Memory B cell (primary cell): ENCODE measurements around the gene TRMT10C.
A peak's percentile ranks its signal among the peaks of the same experiment; 100 is the strongest.

Experiments
- ATAC-seq: fragments of 150-1000 bp; cut with Tn5 transposase; 2 replicates; pipeline ENCODE4 v1.10.0; 2021; ENCODE audit warnings: low read depth, mild to moderate bottlenecking, moderate library complexity
- DNase-seq, 2 donors: peaks; one replicate each; pipeline ENCODE4 v3.0.0; 2022; ENCODE audit warnings: low spot score in 2 of 2
- H3K27ac Mint-ChIP-seq: one replicate; pipeline ENCODE4 v1.8.0; 2022; ENCODE audit warnings: mild to moderate bottlenecking, moderate library complexity, mixed read lengths
- H3K27me3 Mint-ChIP-seq: one replicate; pipeline ENCODE4 v1.8.0; 2022; ENCODE audit warnings: mixed read lengths
- H3K36me3 Mint-ChIP-seq: one replicate; pipeline ENCODE4 v1.8.0; 2022; ENCODE audit warnings: mild to moderate bottlenecking, mixed read lengths
- H3K4me1 Mint-ChIP-seq: one replicate; pipeline ENCODE4 v1.8.0; 2022; ENCODE audit warnings: mixed read lengths
- H3K4me3 Mint-ChIP-seq: one replicate; pipeline ENCODE4 v1.8.0; 2022; ENCODE audit warnings: mild to moderate bottlenecking, moderate library complexity, mixed read lengths
- H3K9me3 Mint-ChIP-seq: one replicate; pipeline ENCODE4 v1.8.0; 2022; ENCODE audit warnings: mixed read lengths

Gene TRMT10C

DNA sequence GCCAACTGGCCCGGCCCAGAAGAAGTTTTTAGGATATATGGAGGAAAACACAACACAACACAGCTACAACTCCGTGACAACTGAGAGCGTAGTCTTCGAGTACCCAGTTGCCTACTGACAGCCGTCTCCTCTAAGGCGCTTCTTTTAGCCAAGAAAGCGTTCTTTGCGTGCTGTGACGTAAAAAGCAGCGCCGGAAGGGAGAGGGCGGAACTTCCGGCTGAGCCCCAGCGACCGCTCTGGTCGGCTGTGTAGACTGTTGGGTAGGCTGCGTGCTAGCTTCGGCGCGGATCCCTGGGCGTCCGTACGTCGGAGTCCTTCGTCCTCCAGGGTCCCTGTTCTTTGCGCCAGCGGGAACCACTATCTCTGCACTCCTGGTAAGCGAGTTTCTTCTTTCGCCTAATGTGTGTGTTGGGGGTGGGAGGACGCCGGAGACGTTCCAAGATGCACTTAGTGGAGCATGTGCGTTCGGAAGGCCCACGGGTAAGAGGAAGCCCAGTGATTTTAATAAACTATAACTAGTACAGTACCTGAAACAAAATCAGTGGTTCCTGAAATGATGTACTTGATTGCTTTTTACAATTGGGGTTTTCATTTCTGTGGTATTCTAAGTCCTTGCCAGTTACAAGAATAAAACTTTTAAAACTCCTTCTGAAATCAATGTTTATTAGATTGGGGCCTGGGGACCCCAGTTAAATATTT is at the start of gene TRMT10C:
TRMT10C (plus strand) TSS at position 239 of the 699 bp plus-strand sequence. CDS start 2,914 bp downstream, outside the sequence.
- peak within 1 kb of the TSS; percentile 98 for H3K4me3 Mint-ChIP-seq
- DNase-seq (peak; percentile 87 to 88), ATAC-seq (peak; percentile 97)
- H3K36me3 Mint-ChIP-seq: peaks cover 16% of the 10 kb centered on the region
- peaks cover 17% of the 10 kb centered on the region for H3K4me1 Mint-ChIP-seq
- peak within 1 kb of the TSS; percentile 94 for H3K27ac Mint-ChIP-seq
- H3K9me3 Mint-ChIP-seq: no peaks in the 10 kb centered on the region
- H3K27me3 Mint-ChIP-seq: peaks cover 3% of the 10 kb centered on the region

DNA sequence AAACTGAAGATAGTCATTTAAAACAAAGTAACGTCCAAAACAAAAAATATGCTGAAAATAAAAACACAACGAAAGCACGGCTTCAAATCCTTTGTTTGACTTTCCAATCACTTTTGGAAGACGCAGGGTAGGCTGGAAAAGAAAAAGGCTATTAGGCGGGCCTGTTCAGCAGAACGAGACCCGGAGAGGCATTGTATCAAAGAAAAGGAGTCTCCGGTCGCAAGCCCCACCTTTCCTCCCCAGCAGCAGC is 49.3 kb upstream of the TRMT10C start:
- Mint-ChIP-seq H3K36me3 (peaks cover 8% of the 10 kb centered on the region), H3K4me1 (peaks cover 20% of the 10 kb centered on the region), H3K27ac (peak overlapping the region; percentile 96), H3K9me3 (no peaks in the 10 kb centered on the region), H3K4me3 (peak overlapping the region; percentile 99), H3K27me3 (no peaks in the 10 kb centered on the region)
- ATAC-seq: peak; percentile 19
- DNase-seq: peak in 1 of 2 donors; percentile 1

DNA sequence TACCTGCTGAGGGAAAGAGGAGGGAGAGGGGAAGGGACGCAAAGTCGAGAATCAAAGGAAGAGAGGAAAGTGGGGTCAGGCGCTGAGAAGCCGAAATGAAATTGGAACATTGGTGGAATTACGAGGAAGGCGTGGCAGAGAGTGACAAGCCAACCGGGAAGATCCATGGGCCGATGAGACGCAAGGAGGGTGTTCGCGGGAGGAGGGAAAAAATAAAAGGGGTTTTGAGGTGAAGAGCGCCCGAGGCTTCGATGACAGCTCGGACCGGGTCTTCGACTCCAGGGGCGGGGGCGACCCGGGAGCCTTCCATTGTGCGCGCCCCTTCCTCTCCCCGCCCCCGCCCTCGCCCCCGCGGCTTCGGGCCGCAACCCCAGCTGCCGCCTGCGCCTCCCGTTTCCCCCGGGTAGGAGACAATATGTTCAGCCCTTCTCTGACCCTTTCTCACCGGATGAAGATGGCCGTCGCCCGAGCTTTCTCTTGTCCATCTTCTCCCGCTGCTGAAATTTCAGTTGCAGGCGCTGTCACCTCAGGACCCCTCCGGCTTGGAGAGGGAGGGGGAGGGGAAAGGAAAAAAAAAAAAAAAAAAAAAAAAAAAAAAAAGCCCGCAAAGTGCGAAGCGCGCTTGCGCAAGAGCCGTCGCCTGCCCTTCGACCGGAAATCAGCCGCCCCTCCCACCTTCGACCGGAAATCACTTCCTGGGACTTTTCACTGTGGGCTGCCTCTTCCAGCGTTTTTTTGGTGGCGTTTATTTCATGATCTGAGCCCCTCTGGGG is 48.8 kb upstream of the TRMT10C start, which contains the start of gene SENP7:
SENP7 (minus strand) TSS at position 567 of the 773 bp plus-strand sequence; CDS start at position 485, 82 bp downstream.
- peak; percentile 70 for ATAC-seq
- peaks cover 8% of the 10 kb centered on the region for H3K36me3 Mint-ChIP-seq
- peaks cover 20% of the 10 kb centered on the region for H3K4me1 Mint-ChIP-seq
- no peaks in the 10 kb centered on the region for H3K27me3 Mint-ChIP-seq
- DNase-seq: peak; percentile 55 to 63
- peak within 1 kb of the TSS; percentile 99 for H3K4me3 Mint-ChIP-seq
- H3K27ac Mint-ChIP-seq: peak within 1 kb of the TSS; percentile 96
- H3K9me3 Mint-ChIP-seq: no peaks in the 10 kb centered on the region

DNA sequence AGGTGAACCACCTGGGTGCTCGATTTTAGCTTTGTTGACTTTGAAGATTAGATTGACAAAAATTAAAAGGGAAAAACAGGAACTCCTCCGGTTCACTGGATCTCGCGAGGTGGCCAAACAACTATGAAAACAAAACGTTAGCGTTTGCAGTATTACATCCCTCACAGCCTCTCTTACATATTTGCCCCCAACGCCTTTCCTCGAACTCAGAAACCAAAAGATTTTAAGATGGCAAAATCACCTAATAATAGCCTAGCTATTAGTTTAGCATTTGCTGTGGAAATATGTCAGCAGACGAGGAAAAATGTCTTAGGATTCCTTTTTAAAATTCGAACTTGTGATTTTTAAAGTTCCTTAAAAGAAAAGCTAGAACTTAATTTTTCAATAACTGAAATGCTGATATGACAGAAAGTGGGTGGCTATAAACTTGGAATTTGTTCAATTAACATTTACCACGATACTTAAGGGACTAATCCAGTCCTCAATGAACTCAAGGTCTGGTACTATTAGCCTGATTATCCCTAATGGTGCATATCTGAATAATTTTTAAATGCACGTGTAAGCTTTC is 48.2 kb upstream of the TRMT10C start:
- Mint-ChIP-seq H3K36me3 (peaks cover 5% of the 10 kb centered on the region), H3K4me1 (peaks cover 23% of the 10 kb centered on the region), H3K27me3 (peaks cover 2% of the 10 kb centered on the region), H3K4me3 (peak overlapping the region; percentile 99), H3K9me3 (no peaks in the 10 kb centered on the region), H3K27ac (peak overlapping the region; percentile 96)
- DNase-seq (no peak), ATAC-seq (peak; percentile 69)

DNA sequence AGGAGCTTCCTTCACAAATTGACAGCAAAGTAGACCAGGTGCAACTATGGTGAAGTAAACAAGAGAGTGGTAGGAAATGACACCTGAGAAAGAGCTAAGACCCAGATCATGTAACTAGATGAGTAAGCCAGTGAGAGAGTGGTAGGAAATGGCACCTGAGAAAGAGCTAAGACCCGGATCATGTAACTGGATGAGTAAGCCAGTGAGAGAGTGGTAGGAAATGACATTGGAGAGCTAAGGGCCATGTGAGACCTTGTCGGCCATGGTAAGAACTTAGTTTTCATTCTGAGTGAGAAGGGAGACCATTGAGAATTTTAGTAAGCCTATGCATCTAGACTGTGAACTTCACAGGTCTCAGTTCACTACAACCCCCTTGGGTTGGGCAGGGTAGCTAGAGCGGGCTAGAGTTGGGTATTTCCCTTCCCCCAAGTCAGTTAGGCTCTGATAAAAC is 43.2 kb upstream of the TRMT10C start:
- Mint-ChIP-seq H3K4me1 (peaks cover 11% of the 10 kb centered on the region), H3K4me3 (no peak overlapping the region), H3K36me3 (no peaks in the 10 kb centered on the region), H3K27ac (peak overlapping the region; percentile 82), H3K9me3 (no peaks in the 10 kb centered on the region), H3K27me3 (peaks cover 2% of the 10 kb centered on the region)
- no peak for DNase-seq
- peak; percentile 77 for ATAC-seq

DNA sequence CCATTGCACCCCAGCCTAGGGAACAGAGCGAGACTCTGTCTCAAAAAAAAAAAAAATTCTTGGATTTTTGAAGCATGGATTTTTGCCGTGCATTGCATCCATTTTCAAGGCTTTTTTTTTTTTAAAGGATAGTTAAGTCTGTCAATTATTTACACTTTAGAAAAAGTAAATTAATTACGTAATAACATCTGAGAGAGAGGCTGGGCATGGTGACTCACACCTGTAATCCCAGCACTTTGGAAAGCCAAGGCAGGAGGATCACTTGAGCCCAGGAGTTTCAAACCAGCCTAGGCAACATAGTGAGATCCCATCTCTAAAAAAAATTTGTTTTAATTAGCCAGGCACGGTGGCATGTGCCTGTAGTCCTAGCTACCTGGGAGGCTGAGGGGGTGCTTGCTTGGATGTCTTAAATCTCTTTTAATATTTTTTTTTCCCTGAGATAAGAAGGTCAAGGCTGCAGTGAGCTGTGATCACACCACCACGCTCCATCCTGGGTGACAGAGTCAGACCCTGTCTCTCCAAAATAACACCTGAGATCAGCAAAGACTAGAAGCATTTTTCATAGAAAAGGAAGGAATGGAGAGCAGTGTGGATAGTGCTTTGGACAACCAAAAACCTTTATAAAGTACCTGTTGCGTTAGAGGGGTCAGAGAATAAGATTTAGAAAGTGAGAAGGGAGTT is 41.8 kb upstream of the TRMT10C start:
- Mint-ChIP-seq H3K27ac (no peak overlapping the region), H3K36me3 (no peaks in the 10 kb centered on the region), H3K9me3 (no peaks in the 10 kb centered on the region), H3K4me3 (no peak overlapping the region), H3K27me3 (peaks cover 2% of the 10 kb centered on the region), H3K4me1 (peaks cover 11% of the 10 kb centered on the region)
- no peak for ATAC-seq
- no peak for DNase-seq

DNA sequence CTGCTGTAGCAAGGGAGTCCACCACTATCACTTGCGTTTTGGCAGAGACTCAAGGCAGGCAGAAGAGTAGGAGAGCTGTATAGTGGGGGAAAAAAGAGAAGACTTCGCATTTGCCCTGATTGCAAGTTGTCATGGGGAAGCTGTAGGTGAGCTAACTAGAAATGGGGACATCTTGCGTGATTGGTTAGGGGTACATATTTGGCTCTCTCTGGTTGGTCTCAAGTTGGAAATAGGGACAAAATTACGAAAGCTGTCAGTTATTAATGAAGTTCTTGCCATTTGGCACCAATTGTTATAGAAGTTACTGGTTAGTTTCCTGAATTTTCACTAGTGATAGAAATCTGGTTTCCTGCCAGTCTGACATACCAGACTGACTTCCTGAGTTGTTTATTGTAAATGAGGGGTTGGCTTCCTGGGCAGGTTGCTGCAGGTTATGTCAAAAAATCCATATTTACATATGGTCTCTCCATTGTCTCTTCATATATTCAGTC is 40.4 kb upstream of the TRMT10C start:
- peaks cover 3% of the 10 kb centered on the region for H3K9me3 Mint-ChIP-seq
- H3K4me3 Mint-ChIP-seq: no peak overlapping the region
- peaks cover 3% of the 10 kb centered on the region for H3K36me3 Mint-ChIP-seq
- peaks cover 11% of the 10 kb centered on the region for H3K4me1 Mint-ChIP-seq
- DNase-seq (no peak), ATAC-seq (no peak)
- no peak overlapping the region for H3K27ac Mint-ChIP-seq
- peaks cover 2% of the 10 kb centered on the region for H3K27me3 Mint-ChIP-seq

DNA sequence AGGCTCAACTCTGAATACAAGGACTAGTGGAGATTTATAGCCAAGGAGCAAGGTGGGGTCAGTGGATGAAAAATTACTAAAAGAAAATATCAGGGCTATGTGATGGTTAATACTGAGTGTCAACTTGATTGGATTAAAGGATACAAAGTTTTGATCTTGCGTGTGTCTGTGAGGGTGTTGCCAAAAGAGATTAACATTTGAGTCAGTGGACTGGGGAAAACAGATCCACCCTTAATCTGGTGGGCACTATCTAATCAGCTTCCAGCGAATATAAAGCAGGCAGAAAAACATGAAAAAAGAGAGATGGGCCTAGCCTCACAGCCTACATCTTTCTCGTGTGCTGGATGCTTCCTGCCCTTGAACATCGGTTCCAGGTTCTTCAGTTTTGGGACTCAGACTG is 34.2 kb upstream of the TRMT10C start:
- no peaks in the 10 kb centered on the region for H3K4me1 Mint-ChIP-seq
- H3K27ac Mint-ChIP-seq: no peak overlapping the region
- H3K9me3 Mint-ChIP-seq: peaks cover 5% of the 10 kb centered on the region
- H3K27me3 Mint-ChIP-seq: peaks cover 1% of the 10 kb centered on the region
- no peak overlapping the region for H3K4me3 Mint-ChIP-seq
- ATAC-seq (no peak), DNase-seq (no peak)
- peaks cover 3% of the 10 kb centered on the region for H3K36me3 Mint-ChIP-seq

DNA sequence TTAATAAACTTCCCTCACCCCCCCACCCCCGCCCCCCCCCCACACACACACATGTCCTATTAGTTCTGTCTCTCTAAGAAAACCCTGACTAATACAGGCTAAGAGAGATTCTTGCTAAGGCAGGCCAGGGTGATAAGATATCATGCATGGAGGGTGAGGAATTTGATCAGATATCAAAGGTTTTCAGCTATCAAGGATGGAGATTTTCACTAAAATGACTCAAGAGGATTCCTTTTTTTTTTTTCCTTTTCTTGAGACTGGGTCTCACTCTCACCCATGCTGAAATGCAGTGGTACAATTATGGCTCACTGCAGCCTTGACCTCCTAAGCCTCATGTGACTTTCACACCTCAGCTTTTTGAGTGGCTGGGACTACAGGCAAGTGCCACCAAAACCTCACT is 33.8 kb upstream of the TRMT10C start:
- no peak for ATAC-seq
- no peak overlapping the region for H3K27ac Mint-ChIP-seq

DNA sequence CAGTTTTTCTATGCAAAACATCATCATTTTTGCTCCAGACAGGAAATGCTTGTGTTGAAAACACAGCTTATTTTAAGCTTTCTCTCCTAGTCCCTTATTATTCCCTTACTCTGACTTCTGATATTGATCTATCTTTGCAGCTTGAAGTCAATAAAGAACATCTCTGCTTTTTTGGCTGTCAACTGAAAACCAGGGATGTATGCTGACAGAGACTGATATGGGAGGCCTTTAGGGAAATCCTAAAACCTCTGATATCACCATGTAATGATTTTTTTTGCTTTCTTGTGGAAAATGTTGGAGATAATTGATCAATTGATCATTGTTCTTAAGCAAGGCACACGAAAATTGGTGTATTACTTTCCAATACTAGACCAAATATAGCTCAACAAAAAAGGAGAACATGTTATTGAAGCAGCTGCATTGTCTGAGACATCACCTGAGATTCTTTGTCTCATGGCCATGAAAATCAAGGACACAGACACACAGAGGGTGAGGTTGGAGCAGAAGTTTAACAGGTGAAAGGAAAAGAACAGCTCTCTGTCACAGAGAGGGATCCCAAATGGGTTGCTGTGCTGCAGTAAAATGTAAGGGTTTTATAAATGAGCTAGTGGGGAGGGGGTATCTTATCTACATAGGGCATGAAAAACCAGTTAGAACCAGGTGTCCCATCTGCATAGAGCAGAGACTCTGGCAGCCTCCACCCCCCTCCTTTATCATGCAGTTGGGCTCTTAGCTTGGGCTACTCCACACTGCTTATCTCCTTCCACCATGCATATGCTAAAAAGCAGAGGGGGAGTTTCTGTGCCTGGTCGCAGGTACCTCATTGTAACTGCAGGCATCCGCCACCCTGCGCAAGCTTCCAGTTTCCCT is 31.6 kb upstream of the TRMT10C start:
- Mint-ChIP-seq H3K27ac (no peak overlapping the region), H3K9me3 (peaks cover 3% of the 10 kb centered on the region), H3K27me3 (peaks cover 4% of the 10 kb centered on the region), H3K4me3 (no peak overlapping the region), H3K4me1 (no peaks in the 10 kb centered on the region), H3K36me3 (peaks cover 1% of the 10 kb centered on the region)
- ATAC-seq (no peak), DNase-seq (no peak)

More for the DNA sequence above, 33.8 kb upstream of the TRMT10C start:
- Mint-ChIP-seq H3K27me3 (peaks cover 1% of the 10 kb centered on the region), H3K36me3 (peaks cover 3% of the 10 kb centered on the region), H3K9me3 (peaks cover 5% of the 10 kb centered on the region), H3K4me1 (no peaks in the 10 kb centered on the region), H3K4me3 (no peak overlapping the region)
- DNase-seq: no peak

DNA sequence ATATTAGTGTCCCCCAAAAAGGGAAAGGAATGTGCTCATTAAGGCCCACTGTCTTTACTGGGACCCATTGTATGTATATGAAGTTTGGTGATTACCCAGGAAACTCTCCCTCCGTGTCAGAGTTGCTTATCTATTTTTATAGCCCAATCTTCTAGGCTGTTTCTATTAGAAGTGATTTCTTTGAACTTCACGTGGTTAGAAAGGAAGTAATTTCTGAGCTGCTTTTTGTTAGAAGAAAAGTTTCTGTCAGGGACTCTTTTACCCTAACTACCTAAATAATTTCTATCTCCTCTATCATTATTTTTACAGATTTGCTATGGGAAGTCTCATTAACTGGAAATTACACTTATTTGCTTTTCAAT is 31.0 kb upstream of the TRMT10C start:
- H3K27me3 Mint-ChIP-seq: peaks cover 4% of the 10 kb centered on the region
- H3K36me3 Mint-ChIP-seq: no peaks in the 10 kb centered on the region
- H3K27ac Mint-ChIP-seq: no peak overlapping the region
- H3K9me3 Mint-ChIP-seq: peaks cover 2% of the 10 kb centered on the region
- ATAC-seq (no peak), DNase-seq (no peak)
- H3K4me3 Mint-ChIP-seq: no peak overlapping the region
- H3K4me1 Mint-ChIP-seq: no peaks in the 10 kb centered on the region

DNA sequence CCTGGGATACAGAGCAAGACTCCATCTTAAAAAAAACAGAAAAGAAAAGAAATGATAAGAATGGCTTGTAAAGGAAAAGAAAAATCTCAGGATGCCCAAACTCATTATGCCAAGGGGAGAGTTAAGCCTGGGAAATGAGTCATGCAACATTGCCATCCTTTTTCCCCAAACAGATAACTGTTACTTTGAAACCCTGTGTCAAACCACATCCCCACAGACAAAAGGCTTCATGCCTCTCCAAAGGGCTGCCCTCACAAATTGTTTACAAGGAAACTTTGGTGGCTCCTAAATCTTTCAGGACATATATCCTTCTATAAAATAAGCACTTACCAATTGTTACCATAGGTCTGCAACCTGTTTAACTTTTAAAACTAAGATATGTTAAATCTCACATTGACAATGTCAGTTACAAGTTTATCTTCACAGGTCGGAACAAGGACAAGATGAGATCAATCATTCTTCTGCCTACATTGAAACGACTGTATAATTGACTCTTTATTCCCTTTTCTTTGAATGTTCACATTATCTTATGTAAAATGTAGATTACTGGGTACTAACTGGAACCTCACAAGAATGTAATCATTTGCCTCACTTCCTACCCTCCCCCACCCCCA is 30.1 kb upstream of the TRMT10C start:
- Mint-ChIP-seq H3K27me3 (peaks cover 4% of the 10 kb centered on the region), H3K4me1 (no peaks in the 10 kb centered on the region), H3K4me3 (no peak overlapping the region), H3K27ac (no peak overlapping the region), H3K9me3 (peaks cover 2% of the 10 kb centered on the region), H3K36me3 (no peaks in the 10 kb centered on the region)
- no peak for ATAC-seq
- no peak for DNase-seq
